SK-N-SH treated with all-trans-retinoic acid at 6 μM for 48 hours (cell line): ENCODE measurements around the gene UBE2M.

Experiments
- CSRNP3 ChIP-seq: fragments of 250-450 bp; sonication (Bioruptor Pico); IDR thresholded peaks from 2 replicates; pipeline ENCODE4 v1.5.1; 2021; ENCODE audit warnings: mild to moderate bottlenecking, moderate library complexity
- ISL1 ChIP-seq: fragments of 250-450 bp; sonication (Bioruptor Pico); IDR thresholded peaks from 2 replicates; pipeline ENCODE4 v2.1.2; 2022; ENCODE audit warnings: mild to moderate bottlenecking, moderate library complexity
- PATZ1 ChIP-seq: fragments of 250-450 bp; sonication (Bioruptor Pico); IDR thresholded peaks from 2 replicates; pipeline ENCODE4 v1.8.0; 2020; ENCODE audit warnings: mild to moderate bottlenecking, moderate library complexity, borderline replicate concordance
- SNAI2 ChIP-seq: fragments of 250-450 bp; sonication (Bioruptor Pico); IDR thresholded peaks from 2 replicates; pipeline ENCODE4 v1.5.0; 2020; ENCODE audit warnings: mild to moderate bottlenecking, moderate library complexity
- TCF4 ChIP-seq: fragments of 250-450 bp; sonication (Bioruptor Pico); IDR thresholded peaks from 2 replicates; pipeline ENCODE4 v1.8.0; 2021; ENCODE audit warnings: mild to moderate bottlenecking, moderate library complexity, borderline replicate concordance
- ZC3H10 ChIP-seq: fragments of 250-450 bp; sonication (Bioruptor Pico); IDR thresholded peaks from 2 replicates; pipeline ENCODE4 v1.5.1; 2021; ENCODE audit warnings: mild to moderate bottlenecking, moderate library complexity
- TF ChIP-seq, protein P1 (sequence below): fragments of 250-450 bp; sonication (Bioruptor Pico); IDR thresholded peaks from 2 replicates; pipeline ENCODE4 v1.8.0; 2021; ENCODE audit warnings: low read depth, mild to moderate bottlenecking, moderate library complexity, borderline replicate concordance
- TF ChIP-seq, protein P2 (sequence below): fragments of 250-450 bp; sonication (Bioruptor Pico); IDR thresholded peaks from 2 replicates; pipeline ENCODE4 v1.5.0; 2020; ENCODE audit warnings: mild to moderate bottlenecking, moderate library complexity

DNA sequence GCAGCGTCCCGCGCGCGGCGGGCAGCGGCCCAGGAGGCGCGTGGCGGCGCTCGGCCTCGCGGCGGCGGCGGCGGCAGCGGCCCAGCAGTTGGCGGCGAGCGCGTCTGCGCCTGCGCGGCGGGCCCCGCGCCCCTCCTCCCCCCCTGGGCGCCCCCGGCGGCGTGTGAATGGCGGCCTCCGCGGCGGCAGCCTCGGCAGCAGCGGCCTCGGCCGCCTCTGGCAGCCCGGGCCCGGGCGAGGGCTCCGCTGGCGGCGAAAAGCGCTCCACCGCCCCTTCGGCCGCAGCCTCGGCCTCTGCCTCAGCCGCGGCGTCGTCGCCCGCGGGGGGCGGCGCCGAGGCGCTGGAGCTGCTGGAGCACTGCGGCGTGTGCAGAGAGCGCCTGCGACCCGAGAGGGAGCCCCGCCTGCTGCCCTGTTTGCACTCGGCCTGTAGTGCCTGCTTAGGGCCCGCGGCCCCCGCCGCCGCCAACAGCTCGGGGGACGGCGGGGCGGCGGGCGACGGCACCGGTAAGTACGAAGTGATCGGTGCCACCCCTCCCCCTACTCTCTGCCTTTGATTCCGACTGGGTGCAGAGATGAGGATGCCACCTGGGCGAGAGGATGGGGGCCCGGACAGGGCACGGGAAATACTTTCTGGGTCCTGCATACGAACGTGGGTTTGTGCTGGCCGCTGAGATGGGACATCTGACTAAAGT is 13.7 kb downstream of the UBE2M start:
- TF ChIP-seq ZC3H10 (CRISPR knock-in tag) (no peak), PATZ1 (no peak), ISL1 (CRISPR knock-in tag) (no peak), CSRNP3 (CRISPR knock-in tag) (no peak), TCF4 (CRISPR knock-in tag) (no peak), SNAI2 (CRISPR knock-in tag) (no peak)
- TF ChIP-seq, protein P1, sequence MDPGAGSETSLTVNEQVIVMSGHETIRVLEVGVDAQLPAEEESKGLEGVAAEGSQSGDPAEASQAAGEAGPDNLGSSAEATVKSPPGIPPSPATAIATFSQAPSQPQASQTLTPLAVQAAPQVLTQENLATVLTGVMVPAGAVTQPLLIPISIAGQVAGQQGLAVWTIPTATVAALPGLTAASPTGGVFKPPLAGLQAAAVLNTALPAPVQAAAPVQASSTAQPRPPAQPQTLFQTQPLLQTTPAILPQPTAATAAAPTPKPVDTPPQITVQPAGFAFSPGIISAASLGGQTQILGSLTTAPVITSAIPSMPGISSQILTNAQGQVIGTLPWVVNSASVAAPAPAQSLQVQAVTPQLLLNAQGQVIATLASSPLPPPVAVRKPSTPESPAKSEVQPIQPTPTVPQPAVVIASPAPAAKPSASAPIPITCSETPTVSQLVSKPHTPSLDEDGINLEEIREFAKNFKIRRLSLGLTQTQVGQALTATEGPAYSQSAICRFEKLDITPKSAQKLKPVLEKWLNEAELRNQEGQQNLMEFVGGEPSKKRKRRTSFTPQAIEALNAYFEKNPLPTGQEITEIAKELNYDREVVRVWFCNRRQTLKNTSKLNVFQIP (CRISPR knock-in tag), result no peak
- TF ChIP-seq, protein P2, sequence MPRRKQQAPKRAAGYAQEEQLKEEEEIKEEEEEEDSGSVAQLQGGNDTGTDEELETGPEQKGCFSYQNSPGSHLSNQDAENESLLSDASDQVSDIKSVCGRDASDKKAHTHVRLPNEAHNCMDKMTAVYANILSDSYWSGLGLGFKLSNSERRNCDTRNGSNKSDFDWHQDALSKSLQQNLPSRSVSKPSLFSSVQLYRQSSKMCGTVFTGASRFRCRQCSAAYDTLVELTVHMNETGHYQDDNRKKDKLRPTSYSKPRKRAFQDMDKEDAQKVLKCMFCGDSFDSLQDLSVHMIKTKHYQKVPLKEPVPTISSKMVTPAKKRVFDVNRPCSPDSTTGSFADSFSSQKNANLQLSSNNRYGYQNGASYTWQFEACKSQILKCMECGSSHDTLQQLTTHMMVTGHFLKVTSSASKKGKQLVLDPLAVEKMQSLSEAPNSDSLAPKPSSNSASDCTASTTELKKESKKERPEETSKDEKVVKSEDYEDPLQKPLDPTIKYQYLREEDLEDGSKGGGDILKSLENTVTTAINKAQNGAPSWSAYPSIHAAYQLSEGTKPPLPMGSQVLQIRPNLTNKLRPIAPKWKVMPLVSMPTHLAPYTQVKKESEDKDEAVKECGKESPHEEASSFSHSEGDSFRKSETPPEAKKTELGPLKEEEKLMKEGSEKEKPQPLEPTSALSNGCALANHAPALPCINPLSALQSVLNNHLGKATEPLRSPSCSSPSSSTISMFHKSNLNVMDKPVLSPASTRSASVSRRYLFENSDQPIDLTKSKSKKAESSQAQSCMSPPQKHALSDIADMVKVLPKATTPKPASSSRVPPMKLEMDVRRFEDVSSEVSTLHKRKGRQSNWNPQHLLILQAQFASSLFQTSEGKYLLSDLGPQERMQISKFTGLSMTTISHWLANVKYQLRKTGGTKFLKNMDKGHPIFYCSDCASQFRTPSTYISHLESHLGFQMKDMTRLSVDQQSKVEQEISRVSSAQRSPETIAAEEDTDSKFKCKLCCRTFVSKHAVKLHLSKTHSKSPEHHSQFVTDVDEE (CRISPR knock-in tag), result no peak
